GM20431 (cell line): Measurements from ENCODE around the gene PEX5.
"Not testable (repeated sequence)": the region's sequence is repeated elsewhere in the genome, so short reads cannot be mapped to it uniquely, and the experiment has no call there.

Experiments used
- in situ Hi-C: fragments of 300-500 bp; cut with MseI, MboI; formaldehyde crosslinking; loops from one replicate; pipeline ENCODE4 v1.15.0; 2020; ENCODE audit warnings: low sequenced_read_pairs; ENCODE audit not compliant: unreplicated experiment

Gene PEX5

GRCh38 chr12:7207866-7208625, 18.6 kb downstream of the PEX5 start:
- in situ Hi-C loops: loop anchor here (25.0 kb wide), 1 partner anchor 254 kb away; no protein-coding TSS in a partner anchor

GRCh38 chr12:7209958-7210357, 20.5 kb downstream of the PEX5 start:
- in situ Hi-C loops: loop anchor here (25.0 kb wide), 1 partner anchor 252 kb away; no protein-coding TSS in a partner anchor

- in situ Hi-C loops: loop anchor here (25.0 kb wide), 1 partner anchor 252 kb away; no protein-coding TSS in a partner anchor
These were observed 21.2 kb downstream of the PEX5 start for GRCh38 chr12:7210642-7211151.

GRCh38 chr12:7212678-7213077, 23.2 kb downstream of the PEX5 start:
- in situ Hi-C loops: loop anchor here (25.0 kb wide), 1 partner anchor 250 kb away; no protein-coding TSS in a partner anchor

GRCh38 chr12:7213745-7214144, 24.3 kb downstream of the PEX5 start:
- in situ Hi-C loops: loop anchor here (25.0 kb wide), 1 partner anchor 249 kb away; no protein-coding TSS in a partner anchor

- in situ Hi-C loops: loop anchor here (25.0 kb wide), 1 partner anchor 245 kb away; no protein-coding TSS in a partner anchor
These were observed 28.1 kb downstream of the PEX5 start for GRCh38 chr12:7217475-7218069.

GRCh38 chr12:7219599-7220243, 30.2 kb downstream of the PEX5 start:
- in situ Hi-C loops: loop anchor here (10.0 to 25.0 kb wide), 2 partner anchors 243 to 415 kb away; no protein-coding TSS in a partner anchor

- in situ Hi-C loops: loop anchor here (10.0 to 25.0 kb wide), 2 partner anchors 241 to 413 kb away; no protein-coding TSS in a partner anchor
These were observed 32.0 kb downstream of the PEX5 start for GRCh38 chr12:7221486-7221885.

GRCh38 chr12:7229741-7230140, 40.3 kb downstream of the PEX5 start:
- in situ Hi-C loops: loop anchor here (10.0 kb wide), 1 partner anchor 405 kb away; no protein-coding TSS in a partner anchor

GRCh38 chr12:7241404-7242005, 52.0 kb downstream of the PEX5 start:
- in situ Hi-C loops: no loop called here

GRCh38 chr12:7242176-7243101, 53.0 kb downstream of the PEX5 start:
- in situ Hi-C loops: no loop called here

GRCh38 chr12:7251328-7251996, 62.0 kb downstream of the PEX5 start:
- in situ Hi-C loops: not testable (repeated sequence)

GRCh38 chr12:7259060-7259459, 69.6 kb downstream of the PEX5 start:
- in situ Hi-C loops: no loop called here
